Right renal cortex interstitium (tissue), 3 donors: Measurements from ENCODE around the gene MPP1. TPM values are rescaled to one million over a fixed set of nuclear protein-coding genes. Genes with fewer than 3 reads are reported as not detected.

Experiments used
- DNase-seq, 3 donors: peaks; one replicate each; pipeline ENCODE4 v3.0.0-alpha.2; 2013; ENCODE audit warnings: low read depth in 3 of 3, low spot score in 2 of 3
- polyA plus RNA-seq, 3 donors: library from polyadenylated mRNA; unstranded; fragments of 120-200 nt; gene quantifications; one replicate each; pipeline ENCODE4 v1.2.1, GENCODE V29; 2013; ENCODE audit not compliant: insufficient read length in 3 of 3

Gene MPP1
- polyA plus RNA-seq, 3 donors: 33.2 to 40.1 (median 35.6) TPM

DNA sequence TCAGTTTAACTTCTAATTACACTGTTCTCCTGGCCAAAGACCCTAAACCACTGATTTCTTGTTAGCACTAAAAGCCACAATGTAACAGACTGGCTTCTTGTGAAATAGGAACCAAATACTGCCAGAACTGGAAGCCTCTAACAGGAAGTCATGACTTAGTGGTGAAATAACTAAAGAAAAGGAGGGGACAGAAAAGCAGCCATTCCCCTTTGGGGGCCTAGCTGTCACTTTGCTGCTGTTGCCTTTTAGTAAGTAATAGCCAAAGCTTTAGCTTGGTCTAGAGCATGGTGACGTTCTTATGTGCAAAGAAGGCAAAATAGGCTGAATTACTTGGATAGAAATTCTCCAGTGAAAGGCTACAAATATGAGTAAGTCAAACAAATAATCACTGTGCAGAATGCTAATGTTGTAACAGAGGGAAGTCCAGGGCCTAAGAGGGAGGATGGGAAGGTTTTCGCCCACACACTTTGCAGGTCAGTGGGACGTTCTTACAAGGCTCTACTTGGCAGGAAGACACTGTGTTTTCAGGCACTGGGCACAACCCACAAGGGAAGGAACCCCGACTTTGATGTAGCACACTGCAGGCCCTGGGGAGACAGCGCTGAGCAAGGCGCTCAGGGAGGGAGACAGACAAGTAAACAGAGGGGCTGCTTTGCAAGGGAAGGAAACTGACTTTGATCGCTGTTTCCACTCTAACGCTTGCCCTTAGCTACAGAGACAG is 71.1 kb downstream of the MPP1 start:
- DNase-seq: no peak

DNA sequence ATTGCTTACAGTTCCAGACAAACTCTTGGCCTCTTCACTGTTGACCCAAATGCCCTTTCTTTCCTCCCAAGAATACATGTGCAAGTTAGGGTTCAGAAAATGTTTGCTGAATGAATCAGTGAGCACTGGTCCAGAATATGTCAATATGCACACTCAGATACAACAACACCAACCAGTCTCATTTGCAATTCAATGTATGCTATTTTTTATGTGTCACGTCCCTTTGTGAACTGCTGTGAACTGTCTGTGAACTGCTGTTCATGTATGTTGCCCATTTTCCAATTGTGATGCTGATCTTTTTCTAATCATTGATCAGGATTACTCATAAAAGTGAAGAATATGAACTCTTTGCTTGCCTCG is 72.2 kb downstream of the MPP1 start:
- DNase-seq: no peak

DNA sequence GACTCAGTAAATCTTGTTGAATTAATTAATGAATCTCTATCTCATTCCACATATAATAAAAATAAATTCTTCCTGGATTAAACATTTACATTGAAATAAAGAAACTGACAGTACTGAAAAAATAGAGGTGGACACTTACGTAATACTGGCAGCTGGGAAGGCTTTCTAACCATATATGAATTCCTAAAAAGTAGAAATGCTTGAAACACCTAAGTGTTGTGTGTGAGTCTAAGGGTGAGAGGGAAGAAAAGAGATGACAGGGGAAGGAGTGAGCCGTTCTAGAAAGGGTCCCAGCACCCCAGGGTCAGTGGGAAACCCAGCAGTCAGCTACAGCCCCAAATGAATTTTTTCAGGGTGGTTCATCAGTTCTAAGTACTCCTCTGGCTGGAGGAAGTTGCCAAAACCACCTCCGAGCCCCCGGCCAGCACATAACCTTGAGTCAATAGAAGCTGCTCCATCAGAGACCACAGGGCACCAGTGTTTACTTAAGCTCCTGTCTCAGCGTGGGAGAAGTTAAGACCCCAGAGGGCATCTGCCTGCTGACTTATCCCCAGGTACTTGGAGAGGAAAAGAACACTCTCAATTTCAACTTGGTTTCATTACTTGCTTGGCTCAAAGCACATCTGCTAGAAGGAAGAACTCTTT is 72.7 kb downstream of the MPP1 start:
- DNase-seq: no peak

DNA sequence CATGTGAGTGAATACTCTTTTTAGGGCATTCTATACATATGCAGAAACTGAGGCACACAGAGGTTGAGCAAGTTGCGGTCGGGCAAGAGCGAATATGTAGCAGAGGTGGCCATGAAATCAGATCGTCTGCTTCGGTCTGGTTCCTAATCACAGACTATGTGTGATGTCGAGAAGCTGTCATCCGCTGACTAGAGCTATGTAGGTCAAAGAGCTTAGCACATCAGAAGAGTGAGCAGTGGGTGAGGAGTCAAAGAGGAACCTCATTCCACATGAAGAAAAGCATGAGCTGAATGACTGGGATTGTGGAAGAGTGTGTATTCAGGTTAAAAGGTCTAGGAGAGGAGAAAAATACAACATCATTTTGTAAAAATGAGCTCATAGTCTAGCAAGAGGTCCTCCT is 73.4 kb downstream of the MPP1 start:
- no peak for DNase-seq

DNA sequence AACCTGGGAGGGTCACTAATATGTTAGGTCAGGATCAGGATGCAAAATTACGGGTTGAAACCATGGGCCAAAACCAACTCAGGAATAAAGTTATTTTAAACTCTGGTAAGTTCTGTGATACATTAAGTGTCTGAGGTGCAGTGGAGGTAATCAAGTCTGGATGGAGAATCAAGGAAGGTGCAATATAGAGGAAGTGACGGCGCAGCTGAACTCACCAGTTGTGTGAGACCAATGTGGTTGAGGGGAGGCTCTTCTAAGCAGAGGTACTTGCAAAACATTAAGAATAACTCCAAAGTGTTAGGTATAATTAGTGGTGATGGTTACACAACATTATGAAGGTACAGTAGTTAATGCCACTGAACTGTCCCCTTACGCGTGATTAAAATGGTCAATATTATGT is 74.1 kb downstream of the MPP1 start:
- no peak for DNase-seq

DNA sequence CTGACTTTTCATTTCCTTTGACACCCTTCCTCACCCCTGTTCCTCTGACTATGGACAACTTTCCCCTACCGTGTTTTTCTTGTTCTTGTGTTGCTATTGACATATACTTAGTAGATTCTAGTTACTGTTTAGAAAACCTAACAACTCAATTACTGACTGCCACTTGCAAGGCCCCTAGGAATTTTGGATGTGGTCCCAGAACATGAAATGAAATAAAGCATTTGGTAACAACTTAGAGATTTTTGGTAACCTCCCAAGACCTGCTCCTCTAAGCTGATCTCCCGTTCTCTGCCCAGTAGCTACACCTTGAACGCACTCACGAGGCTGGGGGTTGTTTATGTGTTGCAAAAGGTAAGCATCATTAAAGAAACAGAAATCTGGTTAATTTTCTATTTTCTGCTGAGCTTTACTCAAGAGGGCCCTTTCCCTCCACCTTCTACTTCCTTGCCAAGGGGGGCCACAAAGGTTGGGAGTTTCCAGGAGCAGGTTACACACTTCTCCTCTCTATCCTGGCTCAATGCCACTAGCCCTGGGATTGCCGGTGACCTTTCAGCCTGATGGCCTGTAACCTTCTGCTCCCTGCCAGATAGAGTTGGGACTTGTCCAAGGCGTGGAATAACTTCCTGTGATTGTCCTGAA is 74.9 kb downstream of the MPP1 start:
- DNase-seq: no peak

DNA sequence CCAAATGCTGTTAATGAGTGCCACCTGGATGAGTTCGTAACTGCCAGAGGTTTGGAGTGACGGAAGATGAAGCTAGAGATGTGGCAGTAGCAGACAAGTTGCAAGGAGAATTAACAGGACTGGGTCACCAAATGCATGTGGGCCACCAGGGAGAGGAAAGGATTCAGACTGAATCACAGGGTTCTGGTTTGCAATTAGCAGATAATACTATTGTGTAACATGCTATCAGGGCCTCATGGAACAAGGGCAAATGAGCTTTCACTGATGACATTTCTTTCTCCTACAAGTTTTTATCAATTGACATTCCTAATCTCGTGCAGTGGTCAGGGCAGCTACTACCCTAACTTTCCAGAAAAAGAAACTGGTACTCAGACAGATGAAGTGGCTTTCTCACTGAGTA is 75.8 kb downstream of the MPP1 start:
- no peak for DNase-seq

Other genes with a start within 250 kb of the MPP1 start
- not detected for gene CTAG1A, start 220.4 kb downstream of the MPP1 start, polyA plus RNA-seq
- not detected for gene CTAG1B, start 186.2 kb downstream of the MPP1 start, polyA plus RNA-seq
- not detected for gene CTAG2, start 151.9 kb downstream of the MPP1 start, polyA plus RNA-seq
- gene GAB3, start 54.4 kb downstream of the MPP1 start, polyA plus RNA-seq: 1 to 10 TPM; 1.9 to 2.0 (median 1.9) TPM
- 10 to 100 TPM; 55.2 to 63.5 (median 58.3) TPM for gene DKC1, start 42.6 kb downstream of the MPP1 start, polyA plus RNA-seq
- gene SMIM9, start 29.2 kb upstream of the MPP1 start, polyA plus RNA-seq: not detected
- gene F8A1, start 80.9 kb upstream of the MPP1 start, polyA plus RNA-seq: 10 to 100 TPM in 1 of 3 donors, 1 to 10 TPM in 2; 8.4 to 18.1 (median 9.5) TPM
- 10 to 100 TPM; 14.8 to 18.6 (median 18.2) TPM for gene F8, start 217.2 kb upstream of the MPP1 start, polyA plus RNA-seq
- 100 to 1,000 TPM; 135 to 146 (median 137) TPM for gene FUNDC2, start 221.4 kb upstream of the MPP1 start, polyA plus RNA-seq